ENCODE results near the gene HMOX2.

HMOX2 gene

GRCh38 chr16:4507588-4508345, 31.6 kb downstream of the HMOX2 start:
- Histone ChIP-seq H3K9me2 (replicated peaks; ENCODE audit: insufficient read depth, low read length) (no peaks in the 10 kb centered on the region), H3K9ac (ENCODE audit: low read length) (no peak overlapping the region), H3K4me3 (ENCODE audit: insufficient read depth, low read length, poor library complexity, severe bottlenecking) (no peak overlapping the region), H3K27ac (ENCODE audit: low read depth, low read length) (no peak overlapping the region), H4K20me1 (ENCODE audit: low read depth, low read length) (no peaks in the 10 kb centered on the region), H3F3A (ENCODE audit: insufficient read depth) (peaks cover 14% of the 10 kb centered on the region), H3K79me2 (ENCODE audit: insufficient read depth, low read length) (no peaks in the 10 kb centered on the region), H2AFZ (ENCODE audit: low read depth, low read length, severe bottlenecking) (no peak overlapping the region), H3K27me3 (ENCODE audit: low read length) (no peaks in the 10 kb centered on the region), H3K36me3 (ENCODE audit: low read length) (no peaks in the 10 kb centered on the region), H3K4me2 (ENCODE audit: low read depth, low read length, poor library complexity, severe bottlenecking) (no peak overlapping the region), H3K9me3 (ENCODE audit: insufficient read depth, low read length) (no peaks in the 10 kb centered on the region)
- TF ChIP-seq CTCF (IDR thresholded peaks at IDR 0.05; ENCODE audit: insufficient read depth, low read length, poor library complexity, severe bottlenecking) (no peak), EZH2phosphoT487 (conservative IDR thresholded peaks at IDR 0.05; ENCODE audit: low read length) (no peak)

GRCh38 chr16:4508806-4509205, 32.6 kb downstream of the HMOX2 start:
- no peaks in the 10 kb centered on the region for H3K36me3 ChIP-seq (ENCODE audit: low read length)
- no peak overlapping the region for H2AFZ ChIP-seq (ENCODE audit: low read depth, low read length, severe bottlenecking)
- no peak overlapping the region for H3K27ac ChIP-seq (ENCODE audit: low read depth, low read length)
- no peaks in the 10 kb centered on the region for H3K9me3 ChIP-seq (ENCODE audit: insufficient read depth, low read length)
- no peak overlapping the region for H3K9ac ChIP-seq (ENCODE audit: low read length)
- H4K20me1 ChIP-seq (ENCODE audit: low read depth, low read length), result no peaks in the 10 kb centered on the region
- H3K4me2 ChIP-seq (ENCODE audit: low read depth, low read length, poor library complexity, severe bottlenecking), result no peak overlapping the region
- H3K4me3 ChIP-seq (ENCODE audit: insufficient read depth, low read length, poor library complexity, severe bottlenecking), result no peak overlapping the region
- no peaks in the 10 kb centered on the region for H3K9me2 ChIP-seq (replicated peaks; ENCODE audit: insufficient read depth, low read length)
- TF ChIP-seq EZH2phosphoT487 (conservative IDR thresholded peaks at IDR 0.05; ENCODE audit: low read length) (no peak), CTCF (IDR thresholded peaks at IDR 0.05; ENCODE audit: insufficient read depth, low read length, poor library complexity, severe bottlenecking) (no peak)
- H3K79me2 ChIP-seq (ENCODE audit: insufficient read depth, low read length), result no peaks in the 10 kb centered on the region
- no peaks in the 10 kb centered on the region for H3K27me3 ChIP-seq (ENCODE audit: low read length)
- H3F3A ChIP-seq (ENCODE audit: insufficient read depth), result peaks cover 14% of the 10 kb centered on the region

GRCh38 chr16:4509420-4509819, 33.2 kb downstream of the HMOX2 start:
- no peaks in the 10 kb centered on the region for H4K20me1 ChIP-seq (ENCODE audit: low read depth, low read length)
- no peaks in the 10 kb centered on the region for H3K79me2 ChIP-seq (ENCODE audit: insufficient read depth, low read length)
- no peak overlapping the region for H3K9ac ChIP-seq (ENCODE audit: low read length)
- no peak overlapping the region for H3K4me2 ChIP-seq (ENCODE audit: low read depth, low read length, poor library complexity, severe bottlenecking)
- no peak for TF ChIP-seq CTCF (IDR thresholded peaks at IDR 0.05; ENCODE audit: insufficient read depth, low read length, poor library complexity, severe bottlenecking)
- no peak for TF ChIP-seq EZH2phosphoT487 (conservative IDR thresholded peaks at IDR 0.05; ENCODE audit: low read length)
- H3K27me3 ChIP-seq (ENCODE audit: low read length), result no peaks in the 10 kb centered on the region
- H3K36me3 ChIP-seq (ENCODE audit: low read length), result no peaks in the 10 kb centered on the region
- H3K4me3 ChIP-seq (ENCODE audit: insufficient read depth, low read length, poor library complexity, severe bottlenecking), result no peak overlapping the region
- H3K9me2 ChIP-seq (replicated peaks; ENCODE audit: insufficient read depth, low read length), result no peaks in the 10 kb centered on the region
- no peak overlapping the region for H3K27ac ChIP-seq (ENCODE audit: low read depth, low read length)
- peaks cover 14% of the 10 kb centered on the region for H3F3A ChIP-seq (ENCODE audit: insufficient read depth)
- H3K9me3 ChIP-seq (ENCODE audit: insufficient read depth, low read length), result no peaks in the 10 kb centered on the region
- H2AFZ ChIP-seq (ENCODE audit: low read depth, low read length, severe bottlenecking), result no peak overlapping the region

Measured in SU-DHL-6 (cell line).